HG03103 (cell line): ENCODE results near the gene RAI1.

Source experiments
- ATAC-seq: cut with Tn5 transposase; IDR thresholded peaks from one replicate; pipeline ENCODE4 v1.9.1; 2021; ENCODE audit warnings: low read depth; ENCODE audit not compliant: unreplicated experiment

RAI1 gene

DNA sequence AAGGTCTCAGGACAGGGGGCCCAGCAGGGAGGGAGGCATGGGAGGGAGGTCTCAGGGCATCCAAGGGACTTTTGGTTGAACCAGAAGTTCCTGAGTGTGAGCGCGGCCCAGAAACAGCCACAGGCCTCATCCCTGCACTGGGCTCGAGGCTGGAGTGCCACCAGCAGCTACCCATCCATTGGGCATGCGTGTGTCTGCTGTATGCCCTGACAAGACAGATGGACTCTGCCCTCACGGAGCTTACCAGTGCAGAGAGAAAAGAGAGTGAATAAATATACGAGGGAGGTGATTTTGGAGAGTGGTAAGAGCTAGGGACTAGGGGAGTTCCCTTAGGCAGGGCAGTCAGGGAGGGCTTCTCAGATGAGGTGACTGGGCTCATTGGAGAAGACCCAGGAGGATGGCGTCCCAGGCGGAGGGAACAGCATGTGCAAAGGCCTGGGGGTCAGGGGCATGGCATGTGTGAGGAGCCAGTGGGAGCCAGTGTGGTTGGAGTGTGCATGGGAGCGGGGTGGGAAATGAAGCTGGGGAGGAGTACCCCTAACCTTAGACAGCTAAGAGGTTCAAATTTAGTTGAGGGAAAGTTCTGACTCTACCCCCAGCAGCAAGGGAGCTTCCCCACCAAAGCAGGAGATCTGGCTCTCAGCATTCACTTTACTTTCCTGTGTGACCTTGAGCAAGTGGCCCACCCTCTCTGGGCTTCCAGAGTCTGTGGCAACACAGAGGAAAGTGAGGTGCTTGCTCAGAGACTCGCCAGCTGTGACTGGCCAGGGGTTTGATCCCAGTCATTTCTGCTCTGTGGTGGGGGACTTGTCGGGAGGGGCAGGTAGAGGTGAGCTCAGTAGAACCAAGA is 80.9 kb downstream of the RAI1 start:
- no peak for ATAC-seq

DNA sequence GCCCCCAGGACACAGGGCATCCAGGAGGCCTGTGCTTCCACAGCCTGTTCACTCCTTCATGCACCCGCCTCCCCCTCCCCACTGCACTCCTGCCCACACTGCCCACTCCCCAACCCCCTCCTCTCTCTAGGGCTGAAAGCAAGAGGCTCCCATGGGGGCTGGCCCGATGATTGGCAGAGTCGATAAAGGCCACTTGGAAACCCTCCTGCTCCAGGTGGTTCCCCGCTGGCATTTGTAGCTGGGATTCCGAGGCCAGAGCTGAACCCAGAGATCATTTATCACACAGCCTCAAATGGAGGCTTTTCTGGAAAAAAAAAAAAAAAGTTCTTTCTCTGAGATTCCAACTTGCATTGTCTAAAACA is 81.5 kb downstream of the RAI1 start:
- ATAC-seq, result no peak

DNA sequence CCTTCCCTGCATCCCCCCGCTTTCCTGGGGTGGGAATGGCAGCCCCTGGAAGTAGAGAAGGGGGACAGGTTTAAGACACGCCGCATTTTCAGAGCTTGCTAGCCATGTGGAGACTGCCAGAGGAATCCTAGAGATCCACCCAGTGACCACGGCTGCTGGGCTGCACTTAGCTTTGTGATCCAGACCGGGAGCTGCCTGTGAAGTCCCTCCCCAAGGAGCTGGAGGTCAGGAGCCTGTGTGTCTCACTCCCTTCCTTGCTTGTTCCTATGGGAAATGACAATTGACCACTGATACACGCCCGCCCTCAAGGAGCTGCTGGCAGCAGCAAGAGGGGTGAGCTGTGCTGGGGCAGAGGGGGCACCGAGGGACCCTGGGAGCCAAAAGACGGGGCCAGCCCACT is 81.9 kb downstream of the RAI1 start:
- no peak for ATAC-seq

DNA sequence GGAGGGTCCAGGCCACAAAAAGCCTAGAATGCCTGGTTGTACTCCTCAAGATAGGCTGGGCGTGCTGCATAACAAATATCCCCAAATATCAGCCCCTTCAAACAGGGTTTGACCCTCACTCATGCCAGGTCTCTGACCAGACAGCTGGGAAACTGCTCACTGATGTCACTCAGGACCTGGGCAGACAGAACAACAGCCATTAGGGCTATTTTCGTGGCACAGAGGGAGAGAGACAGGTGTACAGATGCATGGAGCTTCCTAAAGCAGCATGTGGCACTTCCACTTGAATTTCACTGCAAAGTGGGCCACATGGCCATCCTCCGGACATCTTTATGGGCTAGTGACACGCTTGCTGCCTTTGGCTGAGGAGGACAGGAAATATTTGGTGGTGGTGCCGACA is 82.5 kb downstream of the RAI1 start:
- no peak for ATAC-seq

- ATAC-seq, result no peak
Observed at GRCh38 chr17:17765359-17766076, 84.3 kb downstream of the RAI1 start.

DNA sequence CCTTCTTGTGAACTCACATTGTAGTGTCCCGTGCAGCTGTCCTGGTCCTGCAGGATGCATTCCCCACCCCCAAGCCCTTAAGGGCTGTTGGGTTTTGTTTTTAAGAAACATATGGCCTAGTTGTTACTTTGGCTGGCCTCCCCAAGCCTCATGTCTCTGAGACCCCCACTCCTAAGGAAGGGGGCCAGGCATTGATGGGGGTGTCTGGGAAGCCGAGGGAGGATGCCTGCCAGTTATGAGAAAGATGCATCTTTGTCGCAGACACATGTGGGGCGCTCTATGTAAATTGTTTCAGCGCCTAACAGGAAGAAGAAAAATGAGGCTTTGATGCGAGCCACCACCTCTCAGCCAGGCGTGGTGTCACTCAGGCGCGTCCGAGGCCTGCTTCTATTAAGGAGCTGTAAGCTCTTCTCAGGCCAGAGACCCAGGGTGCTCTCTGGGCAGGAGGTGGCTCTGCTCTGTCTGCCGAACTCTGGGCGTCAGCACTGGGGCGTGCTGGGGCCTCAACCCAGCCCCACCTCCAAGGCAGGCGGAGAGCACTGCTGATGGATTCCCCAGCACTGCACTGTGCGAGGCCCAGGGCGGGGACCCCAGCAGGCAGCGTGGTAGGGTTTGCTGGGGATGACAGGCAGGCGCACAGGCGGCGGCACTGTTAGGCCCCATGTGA is 85.0 kb downstream of the RAI1 start:
- ATAC-seq, result peak; percentile 62

DNA sequence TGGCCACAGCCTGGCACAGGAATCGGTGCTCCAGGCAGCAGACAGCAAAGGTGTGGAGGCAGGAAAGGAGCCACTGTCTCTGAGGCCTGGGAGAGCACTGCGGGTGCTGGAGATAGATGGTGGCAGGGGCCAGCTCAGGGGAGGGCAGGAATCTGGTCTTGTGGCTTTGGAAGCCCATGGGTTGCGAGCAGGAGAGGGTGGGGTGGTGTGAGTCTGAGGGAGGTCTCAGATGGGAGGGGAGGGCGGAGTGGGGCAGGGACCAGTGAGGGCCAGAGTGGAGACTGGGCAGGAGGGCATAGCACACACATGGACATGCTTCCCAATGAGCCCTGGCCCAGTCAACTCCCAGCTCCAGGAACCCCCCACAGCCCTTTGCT is 85.5 kb downstream of the RAI1 start:
- ATAC-seq, result no peak

DNA sequence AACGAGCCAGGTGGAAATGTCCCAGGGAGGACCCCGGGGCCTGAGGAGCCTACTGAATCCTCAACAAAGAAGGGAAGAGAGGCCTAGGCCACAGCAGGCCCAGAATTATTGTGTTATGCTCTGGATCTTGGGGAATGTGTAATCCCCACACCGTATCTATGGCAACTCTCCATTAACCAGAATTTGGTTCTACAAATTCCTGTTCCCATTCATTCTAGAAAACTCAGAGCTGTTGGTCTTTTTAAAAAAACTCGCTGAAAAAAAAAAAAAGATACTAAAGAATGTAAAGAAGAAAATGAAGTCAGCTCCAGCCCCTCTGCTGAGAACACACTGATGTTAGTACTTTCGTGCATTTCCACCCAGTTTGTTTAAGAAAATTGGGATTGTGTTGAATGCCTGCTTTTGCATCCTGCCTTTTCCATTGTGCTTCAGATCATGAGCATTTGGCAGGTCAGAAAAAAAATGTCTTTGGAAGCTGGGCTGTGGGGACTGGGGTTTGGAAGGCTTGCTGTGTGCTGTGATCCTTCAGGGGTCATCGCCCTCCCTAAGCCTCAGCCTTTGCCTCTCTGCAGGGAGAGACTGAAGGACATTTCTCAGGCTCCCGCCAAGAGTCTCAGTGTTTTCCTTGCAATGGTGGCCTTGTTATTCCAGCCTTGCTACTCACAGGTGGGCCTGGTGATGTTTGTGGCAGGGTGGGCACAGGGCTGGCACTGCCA is 86.1 kb downstream of the RAI1 start:
- no peak for ATAC-seq

DNA sequence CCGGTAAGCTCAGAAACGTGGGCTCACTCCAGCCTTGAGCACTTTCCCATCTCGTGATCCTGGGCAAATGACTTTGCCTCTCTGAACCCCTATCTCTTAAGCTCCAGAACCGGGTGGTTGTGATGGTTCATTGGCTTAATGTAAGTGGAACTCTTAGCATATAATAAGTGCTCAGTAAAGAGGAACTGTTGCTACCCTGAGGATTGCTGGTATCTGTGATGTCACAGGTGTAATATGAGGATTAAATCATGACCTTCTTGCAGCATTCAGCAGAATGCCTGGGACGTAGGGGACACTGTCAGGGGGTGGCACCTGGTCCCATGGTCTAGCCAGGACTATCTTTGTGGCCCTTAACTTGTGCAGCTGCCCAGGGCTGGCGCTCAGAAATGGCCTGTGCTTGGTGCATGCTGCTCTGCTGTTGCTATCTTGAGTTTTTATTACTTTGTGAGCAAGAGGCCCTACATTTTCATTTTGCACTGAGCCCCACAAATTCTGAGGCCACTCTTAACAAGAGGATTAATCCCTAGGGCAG is 86.7 kb downstream of the RAI1 start:
- ATAC-seq, result no peak

GRCh38 chr17:17768424-17769088 is 87.3 kb downstream of the RAI1 start:
- ATAC-seq, result no peak

DNA sequence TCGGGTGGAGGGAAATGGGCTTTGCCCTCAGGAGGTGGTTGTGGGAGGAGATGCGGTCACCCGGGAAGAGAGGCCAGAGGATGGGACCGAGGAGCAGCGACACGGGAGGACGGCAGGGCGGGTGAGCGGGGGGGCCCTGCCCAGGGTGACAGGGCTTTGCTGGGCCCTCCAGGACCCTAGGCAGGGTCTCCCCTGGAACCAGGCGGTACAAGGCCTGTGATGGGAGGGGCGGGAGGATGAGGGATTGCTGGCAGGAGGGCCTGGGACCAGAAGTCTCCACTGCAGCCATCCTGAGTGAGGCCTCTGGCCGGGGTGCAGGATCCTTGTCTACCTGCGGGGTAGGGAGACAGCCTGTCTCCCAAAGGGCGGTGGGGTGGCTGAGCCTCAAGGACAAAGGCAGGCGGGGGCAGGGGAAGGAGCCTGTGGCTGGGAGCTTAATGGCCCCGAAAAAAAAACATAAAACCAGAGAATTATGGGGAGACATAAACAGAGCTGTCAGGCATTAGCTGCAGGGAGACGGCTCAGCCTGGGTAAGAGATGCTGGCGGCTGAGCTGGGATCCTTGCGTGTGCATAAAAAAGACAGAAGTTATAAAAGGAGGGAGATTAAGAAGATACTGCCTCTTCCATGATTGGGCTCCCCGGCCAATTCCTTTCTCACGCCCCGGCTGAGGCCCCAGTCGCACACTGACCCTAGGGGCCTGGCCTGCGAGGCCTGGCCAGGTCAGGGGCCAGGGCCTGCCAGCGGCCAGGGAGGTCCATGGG is 88.8 kb downstream of the RAI1 start:
- no peak for ATAC-seq

DNA sequence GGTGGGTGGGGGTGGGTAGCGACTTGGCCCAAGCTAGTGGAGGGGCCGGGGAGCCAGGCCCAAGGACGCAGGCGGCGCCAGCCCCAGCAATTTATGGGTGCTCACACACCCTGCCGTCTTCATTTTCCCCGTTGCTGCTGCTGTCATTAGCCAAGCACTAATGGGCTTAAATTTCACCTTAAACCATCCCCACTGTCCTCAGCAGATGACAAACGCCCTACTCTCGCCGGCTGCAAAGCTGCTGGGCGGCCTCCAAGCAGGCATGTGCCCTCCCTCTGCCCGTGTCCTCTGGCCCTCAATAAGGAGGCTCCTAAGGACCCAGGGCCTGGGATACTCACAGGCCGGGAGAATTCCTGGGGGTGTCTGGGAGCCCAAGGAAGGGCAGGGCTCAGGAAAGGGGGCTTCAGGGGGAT is 89.4 kb downstream of the RAI1 start:
- no peak for ATAC-seq

- no peak for ATAC-seq
Observed at GRCh38 chr17:17771498-17772201, 90.4 kb downstream of the RAI1 start.

DNA sequence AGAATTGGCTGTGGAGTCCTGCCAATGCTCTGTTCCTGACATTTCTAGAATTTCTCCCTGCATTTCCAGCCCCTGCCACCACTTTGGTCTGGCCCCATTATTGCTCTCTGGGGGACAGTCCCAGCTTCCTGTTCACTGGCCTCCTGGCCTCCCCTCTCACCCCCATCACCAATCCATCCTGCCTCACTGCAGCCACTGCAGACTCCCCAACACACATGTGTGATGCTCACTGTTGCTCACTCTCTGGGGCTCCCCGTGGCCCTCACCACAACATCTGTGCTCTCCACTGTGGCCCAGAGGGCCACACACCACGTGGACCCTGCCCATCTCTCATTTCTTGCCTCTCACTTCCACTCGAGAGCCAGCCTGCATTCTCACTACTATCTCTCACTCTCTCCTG is 91.0 kb downstream of the RAI1 start:
- ATAC-seq, result no peak

- no peak for ATAC-seq
Observed at GRCh38 chr17:17774009-17774881, 93.0 kb downstream of the RAI1 start.

GRCh38 chr17:17776889-17777288 is 95.6 kb downstream of the RAI1 start:
- ATAC-seq, result no peak

GRCh38 chr17:17778308-17779014 is 97.2 kb downstream of the RAI1 start:
- no peak for ATAC-seq
